H9 (cell line): ENCODE data around the gene LRMDA. TPM values are rescaled to one million over a fixed set of nuclear protein-coding genes. Genes with fewer than 3 reads are reported as not detected.

Experiments
- DNase-seq: peaks from one replicate; pipeline ENCODE4 v3.0.0-alpha.2; 2017
- H2AFZ ChIP-seq: one replicate; pipeline ENCODE4 v1.6.1; 2013; ENCODE audit warnings: mild to moderate bottlenecking, low read length, control low read depth, moderate library complexity
- H2AK5ac ChIP-seq: 2 replicates; pipeline ENCODE4 v1.6.1; 2013; ENCODE audit warnings: low read length, control low read depth, mixed read lengths; ENCODE audit not compliant: insufficient read length
- H2BK120ac ChIP-seq: one replicate; pipeline ENCODE4 v1.6.1; 2013; ENCODE audit warnings: low read depth, mild to moderate bottlenecking, low read length, control low read depth, inconsistent platforms; ENCODE audit not compliant: poor library complexity, severe bottlenecking
- H2BK12ac ChIP-seq: 2 replicates; pipeline ENCODE4 v1.6.1; 2013; ENCODE audit warnings: low read length, control low read depth, mixed read lengths, low read depth; ENCODE audit not compliant: insufficient read length
- H2BK15ac ChIP-seq: 2 replicates; pipeline ENCODE4 v1.6.1; 2013; ENCODE audit warnings: low read depth, low read length, control low read depth
- H2BK20ac ChIP-seq: one replicate; pipeline ENCODE4 v1.6.1; 2013; ENCODE audit warnings: low read depth, mild to moderate bottlenecking, low read length, control low read depth, inconsistent platforms; ENCODE audit not compliant: poor library complexity, severe bottlenecking
- H2BK5ac ChIP-seq: 2 replicates; pipeline ENCODE4 v1.6.1; 2013; ENCODE audit warnings: low read length, control low read depth, mixed read lengths; ENCODE audit not compliant: insufficient read length
- H3K14ac ChIP-seq: 2 replicates; pipeline ENCODE4 v1.6.1; 2013; ENCODE audit warnings: low read length, control low read depth; ENCODE audit not compliant: insufficient read depth
- H3K18ac ChIP-seq: 2 replicates; pipeline ENCODE4 v1.6.1; 2013; ENCODE audit warnings: low read depth, mild to moderate bottlenecking, mixed read lengths, low read length, control low read depth; ENCODE audit not compliant: insufficient read length
- H3K23ac ChIP-seq: 2 replicates; pipeline ENCODE4 v1.6.1; 2013; ENCODE audit warnings: low read length, control low read depth, mixed read lengths, low read depth; ENCODE audit not compliant: insufficient read length
- H3K23me2 ChIP-seq: 2 replicates; pipeline ENCODE4 v1.6.1; 2013; ENCODE audit warnings: low read depth, mild to moderate bottlenecking, mixed read lengths, low read length, control low read depth; ENCODE audit not compliant: insufficient read length, poor library complexity, severe bottlenecking
- H3K27ac ChIP-seq: 2 replicates; pipeline ENCODE4 v1.5.1; 2013; ENCODE audit warnings: low read length, control low read depth, mixed read lengths, low read depth; ENCODE audit not compliant: insufficient read length
- H3K27me3 ChIP-seq: 2 replicates; pipeline ENCODE4 v1.6.1; 2013; ENCODE audit warnings: low read length, control low read depth, inconsistent platforms; ENCODE audit not compliant: insufficient read depth
- H3K4ac ChIP-seq: 2 replicates; pipeline ENCODE4 v1.6.1; 2013; ENCODE audit warnings: low read depth, mild to moderate bottlenecking, control low read depth, inconsistent platforms, low read length, moderate library complexity
- H3K4me1 ChIP-seq: 2 replicates; pipeline ENCODE4 v1.6.1; 2013; ENCODE audit warnings: low read length, control low read depth, inconsistent platforms; ENCODE audit not compliant: insufficient read depth
- H3K4me2 ChIP-seq: 2 replicates; pipeline ENCODE4 v1.6.1; 2013; ENCODE audit warnings: low read length, control low read depth, mixed read lengths; ENCODE audit not compliant: insufficient read length, insufficient read depth
- H3K56ac ChIP-seq: 2 replicates; pipeline ENCODE4 v1.6.1; 2013; ENCODE audit warnings: low read depth, mild to moderate bottlenecking, mixed read lengths, low read length, control low read depth; ENCODE audit not compliant: insufficient read length
- H3K79me1 ChIP-seq: 2 replicates; pipeline ENCODE4 v1.6.1; 2013; ENCODE audit warnings: low read depth, mild to moderate bottlenecking, moderate library complexity, low read length, control low read depth, inconsistent platforms; ENCODE audit not compliant: insufficient read depth, poor library complexity, severe bottlenecking
- H3K79me2 ChIP-seq: 2 replicates; pipeline ENCODE4 v1.6.1; 2013; ENCODE audit warnings: low read length, control low read depth, inconsistent platforms; ENCODE audit not compliant: insufficient read depth
- H3K9ac ChIP-seq: 2 replicates; pipeline ENCODE4 v1.6.1; 2013; ENCODE audit warnings: low read length, control low read depth, mixed read lengths; ENCODE audit not compliant: insufficient read length; ENCODE audit errors: extremely low read depth
- H3K9me3 ChIP-seq: one replicate; pipeline ENCODE4 v1.6.1; 2013; ENCODE audit warnings: low read depth, low read length, inconsistent platforms; ENCODE audit not compliant: control insufficient read depth
- H3T11ph ChIP-seq: one replicate; pipeline ENCODE4 v1.6.1; 2013; ENCODE audit warnings: mild to moderate bottlenecking, low read length, control low read depth, inconsistent platforms
- H4K20me1 ChIP-seq: one replicate; pipeline ENCODE4 v1.6.1; 2013; ENCODE audit not compliant: control insufficient read depth, insufficient read length, insufficient read depth
- H4K5ac ChIP-seq: 2 replicates; pipeline ENCODE4 v1.6.1; 2013; ENCODE audit warnings: low read depth, mild to moderate bottlenecking, mixed read lengths, low read length, control low read depth; ENCODE audit not compliant: insufficient read length
- H4K8ac ChIP-seq: replicated peaks from 2 replicates; pipeline ENCODE4 v1.6.1; 2013; ENCODE audit warnings: low read length, control low read depth, mixed read lengths, low read depth; ENCODE audit not compliant: insufficient read length
- H4K91ac ChIP-seq: 2 replicates; pipeline ENCODE4 v1.6.1; 2013; ENCODE audit warnings: low read depth, mild to moderate bottlenecking, moderate library complexity, mixed read lengths, low read length, control low read depth; ENCODE audit not compliant: insufficient read length
- H3K27ac Mint-ChIP-seq, 3 experiments: 2 replicates in 2 of 3; 3 replicates in 1 of 3; pipeline ENCODE4 v1.8.0; 2020 to 2021; ENCODE audit warnings: mixed read lengths in 3 of 3, mild to moderate bottlenecking in 1 of 3, moderate library complexity in 1 of 3
- H3K27me3 Mint-ChIP-seq: 2 replicates; pipeline ENCODE4 v1.8.0; 2021; ENCODE audit warnings: low read depth, mild to moderate bottlenecking, moderate library complexity, mixed read lengths
- H3K36me3 Mint-ChIP-seq, 3 experiments: 2 replicates in 2 of 3; 3 replicates in 1 of 3; pipeline ENCODE4 v1.8.0; 2020 to 2021; ENCODE audit warnings: low read depth in 3 of 3, mixed read lengths in 3 of 3; ENCODE audit not compliant: insufficient read depth in 1 of 3
- H3K4me1 Mint-ChIP-seq, 2 experiments: 2 replicates each; pipeline ENCODE4 v1.8.0; 2020; ENCODE audit warnings: mixed read lengths in 2 of 2
- H3K4me3 Mint-ChIP-seq, 2 experiments: 2 replicates in 1 of 2; 3 replicates in 1 of 2; pipeline ENCODE4 v1.8.0; 2020 to 2021; ENCODE audit warnings: mild to moderate bottlenecking in 2 of 2, mixed read lengths in 2 of 2, moderate library complexity in 1 of 2
- H3K9me3 Mint-ChIP-seq, 2 experiments: 2 replicates in 1 of 2; 3 replicates in 1 of 2; pipeline ENCODE4 v1.8.0; 2020; ENCODE audit warnings: mild to moderate bottlenecking in 2 of 2, mixed read lengths in 2 of 2, moderate library complexity in 1 of 2
- CTCF ChIP-seq: fragments of 200-600 bp; sonication (generic); conservative IDR thresholded peaks from 3 replicates; pipeline ENCODE4 v1.8.0; 2021; ENCODE audit warnings: antibody characterized with exemption, mild to moderate bottlenecking
- WGBS: extraction: QIAGEN DNeasy Blood & Tissue Kit; methylation state at CpG from one replicate; pipeline ENCODE4 v1.1.7; 2013; ENCODE audit warnings: missing lambda C conversion rate, low lambda C conversion rate, mixed read lengths; ENCODE audit not compliant: insufficient read length; ENCODE audit errors: extremely low coverage; 5-methylcytosine and 5-hydroxymethylcytosine counted together
- total RNA-seq: library from RNA; stranded (reverse); gene quantifications from 2 replicates; pipeline ENCODE4 v1.2.1, GENCODE V29; 2021

LRMDA gene
- total RNA-seq, 1 experiment from 2014 or later: 1.8 TPM

- Mint-ChIP-seq H3K9me3 (peaks cover 0 to 2% of the 10 kb centered on the region in 2 experiments; a peak in 1 of 5 replicates), H3K36me3 (no peaks in the 10 kb centered on the region), H3K27ac (no peak overlapping the region), H3K4me1 (peaks cover 0 to 4% of the 10 kb centered on the region in 2 experiments; a peak in 1 of 4 replicates), H3K27me3 (peaks cover 25% of the 10 kb centered on the region), H3K4me3 (no peak overlapping the region)
- Histone ChIP-seq H3K18ac (no peak overlapping the region), H2BK120ac (no peak overlapping the region), H3K9me3 (no peaks in the 10 kb centered on the region), H4K8ac (no peak overlapping the region), H3K9ac (no peak overlapping the region), H3K23ac (no peak overlapping the region), H4K20me1 (no peaks in the 10 kb centered on the region), H3K56ac (no peak overlapping the region), H4K91ac (no peak overlapping the region), H3K79me1 (no peaks in the 10 kb centered on the region), H3K4ac (no peak overlapping the region), H3K4me2 (no peak overlapping the region), H3K27ac (no peak overlapping the region), H3K27me3 (no peaks in the 10 kb centered on the region), H2BK5ac (no peak overlapping the region), H2BK15ac (no peak overlapping the region), H3K23me2 (no peaks in the 10 kb centered on the region), H2AK5ac (no peak overlapping the region), H3K4me1 (no peaks in the 10 kb centered on the region), H2BK12ac (no peak overlapping the region), H3K14ac (no peak overlapping the region), H3K79me2 (no peaks in the 10 kb centered on the region), H2BK20ac (no peak overlapping the region), H3T11ph (no peak overlapping the region), H4K5ac (no peak overlapping the region), H2AFZ (no peak overlapping the region)
- WGBS: no CpG with 5 or more reads among the region's 1 CpG
- DNase-seq: no peak
- no peak for TF ChIP-seq CTCF
Observed at GRCh38 chr10:76248649-76249200, 817.3 kb downstream of the LRMDA start.
